GM20431 (cell line): ENCODE data around the gene MED23.

Experiments
- in situ Hi-C: fragments of 300-500 bp; cut with MseI, MboI; formaldehyde crosslinking; loops from one replicate; pipeline ENCODE4 v1.15.0; 2020; ENCODE audit warnings: low sequenced_read_pairs; ENCODE audit not compliant: unreplicated experiment

The MED23 gene

GRCh38 chr6:131531681-131532080 lies 96.4 kb downstream of the MED23 start:
- in situ Hi-C loops, result loop anchor here (25.0 kb wide), 1 partner anchor 344 kb away; no protein-coding TSS in a partner anchor

GRCh38 chr6:131530936-131531335 lies 97.1 kb downstream of the MED23 start:
- in situ Hi-C loops, result loop anchor here (25.0 kb wide), 1 partner anchor 344 kb away; no protein-coding TSS in a partner anchor

- in situ Hi-C loops, result loop anchor here (25.0 kb wide), 1 partner anchor 338 kb away; no protein-coding TSS in a partner anchor
Measured at GRCh38 chr6:131524695-131525336, 103.2 kb downstream of the MED23 start.

GRCh38 chr6:131523988-131524673 lies 103.9 kb downstream of the MED23 start:
- in situ Hi-C loops, result no loop called here
